GM19463 (cell line): ENCODE data around the gene ACAD8.

ENCODE experiments used
- ATAC-seq: cut with Tn5 transposase; IDR thresholded peaks from one replicate; pipeline ENCODE4 v1.9.1; 2021; ENCODE audit warnings: mild to moderate bottlenecking, moderate library complexity; ENCODE audit not compliant: unreplicated experiment

The ACAD8 gene

GRCh38 chr11:134288486-134288885, 35.1 kb downstream of the ACAD8 start:
- no peak for ATAC-seq

GRCh38 chr11:134289167-134289566, 35.8 kb downstream of the ACAD8 start:
- ATAC-seq = no peak

GRCh38 chr11:134289789-134290188, 36.4 kb downstream of the ACAD8 start:
- ATAC-seq = no peak

GRCh38 chr11:134290646-134291045, 37.3 kb downstream of the ACAD8 start:
- ATAC-seq = no peak

DNA sequence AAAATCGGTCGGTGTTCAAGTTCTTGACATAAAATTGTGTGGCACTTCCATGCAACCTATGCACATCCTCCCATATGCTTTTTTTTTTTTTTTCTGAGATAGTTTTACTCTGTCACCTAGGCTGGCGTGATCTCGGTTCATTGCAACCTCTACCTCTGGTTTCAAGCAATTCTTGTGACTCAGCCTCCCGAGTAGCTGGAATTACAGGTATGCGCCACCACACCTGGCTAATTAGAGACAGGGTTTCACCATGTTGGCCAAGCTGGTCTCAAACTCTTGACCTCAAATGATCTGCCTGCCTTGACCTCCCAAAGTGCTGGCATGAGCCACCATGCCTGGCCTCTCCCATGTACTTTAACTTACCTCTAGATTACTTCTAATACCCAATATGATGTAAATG, 37.8 kb downstream of the ACAD8 start:
- no peak for ATAC-seq

DNA sequence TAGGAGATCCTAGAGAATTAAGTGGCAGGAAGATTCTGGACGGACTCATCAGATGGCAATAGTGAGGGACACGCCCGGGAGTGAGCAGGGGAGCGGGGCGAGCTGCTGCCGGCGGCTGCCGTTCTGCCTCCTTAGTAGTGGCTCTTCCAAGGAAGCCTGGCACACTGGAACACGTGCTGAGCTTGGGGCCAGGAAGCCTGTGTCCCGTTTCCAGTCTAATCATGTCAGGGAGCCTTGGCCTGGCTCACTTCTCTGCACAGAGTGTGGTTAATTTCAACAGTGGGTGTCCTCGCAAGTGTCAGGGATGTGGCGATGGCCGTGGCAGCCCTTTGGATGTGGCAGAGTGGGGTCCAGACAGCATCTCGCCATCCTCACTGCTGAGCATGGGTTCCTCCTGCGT, 39.3 kb downstream of the ACAD8 start:
- ATAC-seq = no peak

GRCh38 chr11:134293119-134294113, 40.0 kb downstream of the ACAD8 start:
- ATAC-seq = no peak

DNA sequence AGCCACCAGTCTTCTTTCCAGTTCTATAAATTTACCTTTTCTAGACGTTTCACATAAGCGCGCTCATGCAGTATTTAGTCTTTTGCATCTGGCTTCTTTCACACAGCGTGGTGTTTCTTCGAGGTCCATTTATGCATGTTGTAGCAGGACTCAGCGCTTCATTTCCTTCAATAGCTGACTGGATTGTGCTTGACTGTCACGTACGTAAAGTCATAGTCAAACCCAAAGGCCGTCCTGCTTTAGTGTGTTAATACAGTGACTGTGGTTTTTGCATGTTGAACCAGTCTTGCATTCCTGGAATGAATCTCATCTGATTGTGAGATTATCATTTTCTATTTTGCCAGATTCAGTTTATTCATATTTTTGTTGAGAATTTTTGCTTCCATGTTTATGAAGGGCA, 41.3 kb downstream of the ACAD8 start:
- no peak for ATAC-seq

DNA sequence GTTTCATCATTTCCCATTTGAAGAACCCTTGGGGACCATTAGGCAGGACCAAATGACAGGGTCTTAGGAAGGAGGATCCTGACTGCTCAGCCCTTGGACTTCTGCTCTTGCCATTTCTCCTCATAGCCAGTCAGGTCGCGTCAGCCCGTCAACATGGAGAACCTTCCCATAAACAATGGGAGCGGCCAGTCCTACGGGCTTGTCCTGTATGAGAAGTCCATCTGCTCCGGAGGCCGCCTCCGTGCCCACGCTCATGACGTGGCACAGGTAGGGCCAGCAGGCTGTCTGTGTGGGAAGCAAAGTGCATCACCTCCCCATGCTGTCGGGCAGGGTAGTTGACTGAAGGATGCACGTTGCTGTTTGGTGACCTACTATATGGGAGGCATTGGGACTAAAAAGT, 58.9 kb downstream of the ACAD8 start:
- no peak for ATAC-seq

DNA sequence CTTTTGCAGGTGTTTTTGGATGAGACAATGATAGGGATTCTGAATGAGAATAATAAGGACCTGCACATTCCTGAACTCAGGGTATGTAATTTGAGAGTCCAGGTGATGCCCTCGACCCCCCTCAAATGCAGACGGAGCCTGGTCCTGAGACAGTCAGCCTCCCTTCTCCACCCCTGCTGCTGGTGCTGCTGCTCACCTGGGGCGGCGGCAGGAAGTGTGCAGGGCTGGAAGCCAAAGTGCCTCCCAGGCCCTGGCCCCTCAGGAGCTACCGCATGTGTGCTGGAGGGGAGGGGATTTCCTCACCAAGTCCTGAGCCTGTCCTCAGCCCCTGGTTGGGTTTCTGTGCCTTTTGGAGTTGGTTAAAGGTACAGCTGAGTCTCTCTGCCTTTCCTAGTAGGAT, 59.4 kb downstream of the ACAD8 start:
- ATAC-seq = no peak

DNA sequence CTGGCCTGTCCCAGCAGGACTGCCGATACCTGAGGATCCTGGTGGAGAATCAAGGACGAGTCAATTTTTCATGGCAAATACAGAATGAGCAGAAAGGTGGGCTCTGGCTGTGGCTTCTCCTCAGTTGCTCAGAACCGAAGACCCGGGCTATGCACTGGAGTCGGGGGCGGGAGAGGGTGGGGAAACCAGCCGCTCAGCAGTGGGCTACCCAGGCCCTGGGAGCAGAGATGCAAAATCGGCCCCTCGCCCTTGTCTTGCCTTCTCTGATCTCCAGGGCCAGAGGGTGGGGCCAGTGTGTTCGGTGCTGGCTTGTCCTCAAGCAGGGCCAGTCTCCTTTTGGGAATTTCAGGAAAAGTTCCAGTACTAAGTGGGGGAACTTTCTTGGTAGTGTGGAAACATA, 60.0 kb downstream of the ACAD8 start:
- ATAC-seq = no peak

- ATAC-seq = no peak
These were observed 60.6 kb downstream of the ACAD8 start for GRCh38 chr11:134313821-134314607.
